Vagina (tissue), 2 donors: ENCODE results near the gene TNIK. TPM values are rescaled to one million over a fixed set of nuclear protein-coding genes. Genes with fewer than 3 reads are reported as not detected.

Source experiments
- DNase-seq, 2 donors: peaks; one replicate each; pipeline ENCODE4 v3.0.0-alpha.2; 2017; ENCODE audit errors: extremely low spot score in 2 of 2
- H3K27ac ChIP-seq: fragments of 200-600 bp; sonication (generic); one replicate; pipeline ENCODE4 v1.5.1; 2019
- H3K27me3 ChIP-seq: fragments of 200-600 bp; sonication (generic); one replicate; pipeline ENCODE4 v1.5.1; 2019
- H3K36me3 ChIP-seq, 2 donors: fragments of 200-600 bp; sonication (generic); one replicate each; pipeline ENCODE4 v1.5.1; 2017 to 2019
- H3K4me1 ChIP-seq: fragments of 200-600 bp; sonication (generic); one replicate; pipeline ENCODE4 v1.5.1; 2019
- H3K4me3 ChIP-seq, 2 donors: fragments of 200-600 bp; sonication (generic); 1 replicate in 1 of 2; 2 replicates in 1 of 2; pipeline ENCODE4 v1.5.1; 2016 to 2019
- H3K9me3 ChIP-seq: fragments of 200-600 bp; sonication (generic); one replicate; pipeline ENCODE4 v1.5.1; 2019
- CTCF ChIP-seq, 3 experiments: fragments of 450-650 bp in 2 of 3; fragments of 200-600 bp in 1 of 3; sonication (generic) in 1 of 3; IDR thresholded peaks; one replicate each; pipeline ENCODE4 v1.5.1; 2017 to 2019; ENCODE audit warnings: antibody characterized with exemption in 3 of 3, mild to moderate bottlenecking in 2 of 3, moderate library complexity in 2 of 3
- POLR2A ChIP-seq, 2 donors: fragments of 450-650 bp; IDR thresholded peaks; one replicate each; pipeline ENCODE4 v1.6.1; 2017; ENCODE audit warnings: antibody characterized with exemption in 2 of 2, mild to moderate bottlenecking in 2 of 2, moderate library complexity in 2 of 2
- POLR2AphosphoS5 ChIP-seq, 2 donors: sonication (generic); formaldehyde crosslinking; IDR thresholded peaks; one replicate each; pipeline ENCODE4 v1.9.0; 2017; ENCODE audit warnings: antibody characterized with exemption in 2 of 2, mild to moderate bottlenecking in 2 of 2, low read depth in 1 of 2; ENCODE audit not compliant: insufficient read depth in 1 of 2
- intact Hi-C: fragments of 100-400 bp; cut with DNase I; formaldehyde crosslinking; loops from one replicate; pipeline ENCODE4 v1.15.1; 2023
- total RNA-seq: library from RNA; depleted of rRNA; stranded (reverse); fragments of >200 nt; gene quantifications from one replicate; pipeline ENCODE4 v1.2.3, GENCODE V29; 2016

TNIK gene
- total RNA-seq, 1 donor from 2014 or later, result 5.9 TPM

- TF ChIP-seq CTCF (IDR thresholded peaks at IDR 0.05) (no peak), POLR2AphosphoS5 (IDR thresholded peaks at IDR 0.05; ENCODE audit: insufficient read depth in 1 of 2, low read depth in 1 of 2) (no peak), POLR2A (IDR thresholded peaks at IDR 0.05) (no peak)
- no peaks in the 10 kb centered on the region for H3K9me3 ChIP-seq
- no peaks in the 10 kb centered on the region for H3K36me3 ChIP-seq
- no peak overlapping the region for H3K27ac ChIP-seq
- peak overlapping the region; percentile 23 to 29 for H3K4me3 ChIP-seq
- no peak for DNase-seq
- H3K4me1 ChIP-seq, result peaks cover 17% of the 10 kb centered on the region
- intact Hi-C loops, result no loop called here
- no peaks in the 10 kb centered on the region for H3K27me3 ChIP-seq
These were observed 432.0 kb downstream of the TNIK start for GRCh38 chr3:171028025-171028778.

- no peaks in the 10 kb centered on the region for H3K27me3 ChIP-seq
- H3K4me1 ChIP-seq, result peaks cover 17% of the 10 kb centered on the region
- H3K27ac ChIP-seq, result no peak within 1 kb of the TSS
- DNase-seq, result no peak
- H3K36me3 ChIP-seq, result no peaks in the 10 kb centered on the region
- TF ChIP-seq POLR2A (IDR thresholded peaks at IDR 0.05) (no peak), CTCF (IDR thresholded peaks at IDR 0.05) (no peak), POLR2AphosphoS5 (IDR thresholded peaks at IDR 0.05; ENCODE audit: insufficient read depth in 1 of 2, low read depth in 1 of 2) (no peak)
- no peak within 1 kb of the TSS for H3K4me3 ChIP-seq
- intact Hi-C loops, result no loop called here
- no peaks in the 10 kb centered on the region for H3K9me3 ChIP-seq
These were observed 433.5 kb downstream of the TNIK start, which contains the start of gene SLC2A2 for GRCh38 chr3:171026597-171027293. TSS of gene SLC2A2 (minus strand) at chr3:171026720. CDS start at chr3:171026670, 50 bp downstream.

DNA sequence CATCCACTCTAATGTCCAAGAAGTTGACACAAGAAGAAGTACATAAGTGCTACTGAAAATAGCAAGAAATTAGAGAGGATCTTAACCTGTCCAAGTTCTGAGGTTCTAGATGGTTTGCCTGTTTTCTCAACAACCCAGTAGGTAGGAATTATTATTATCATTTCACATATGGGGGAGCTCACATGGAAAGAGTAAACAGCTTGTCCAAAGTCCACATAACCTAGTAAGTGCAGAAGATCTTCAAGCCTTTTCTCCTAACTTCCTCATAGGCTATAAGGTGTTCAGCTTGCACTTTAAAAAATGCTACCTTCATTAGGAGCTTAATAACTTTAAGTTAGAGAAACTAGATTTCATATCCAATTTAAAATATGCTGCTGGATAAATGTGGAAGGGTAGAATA, 436.6 kb downstream of the TNIK start:
- Histone ChIP-seq H3K36me3 (no peaks in the 10 kb centered on the region), H3K9me3 (no peaks in the 10 kb centered on the region), H3K27ac (no peak overlapping the region), H3K4me3 (no peak overlapping the region), H3K27me3 (no peaks in the 10 kb centered on the region), H3K4me1 (peaks cover 9% of the 10 kb centered on the region)
- DNase-seq, result no peak
- intact Hi-C loops, result no loop called here
- TF ChIP-seq POLR2A (IDR thresholded peaks at IDR 0.05) (no peak), POLR2AphosphoS5 (IDR thresholded peaks at IDR 0.05; ENCODE audit: insufficient read depth in 1 of 2, low read depth in 1 of 2) (no peak), CTCF (IDR thresholded peaks at IDR 0.05) (no peak)

DNA sequence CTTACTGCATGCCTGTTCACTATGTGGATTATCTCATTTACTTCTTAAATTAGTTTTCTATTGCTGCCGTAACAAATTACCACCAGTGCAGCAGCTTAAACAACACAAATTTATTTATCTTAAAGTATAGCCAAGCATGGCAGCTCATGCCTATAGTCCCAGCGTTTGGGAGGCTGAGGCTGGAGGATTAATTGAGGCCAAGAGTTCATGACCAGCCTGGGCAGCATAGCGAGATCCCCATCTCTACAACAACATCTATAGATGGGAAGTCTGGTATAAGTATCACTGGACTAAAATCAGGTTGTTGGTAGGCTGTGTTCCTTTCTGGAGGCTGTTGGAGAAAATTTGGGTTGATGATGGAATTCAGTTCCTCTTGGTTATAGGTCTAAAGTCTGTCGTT, 438.8 kb downstream of the TNIK start:
- DNase-seq, result no peak
- H3K4me1 ChIP-seq, result no peaks in the 10 kb centered on the region
- no peak for TF ChIP-seq CTCF (IDR thresholded peaks at IDR 0.05)
- no peak for TF ChIP-seq POLR2AphosphoS5 (IDR thresholded peaks at IDR 0.05; ENCODE audit: insufficient read depth in 1 of 2, low read depth in 1 of 2)
- TF ChIP-seq POLR2A (IDR thresholded peaks at IDR 0.05), result no peak
- intact Hi-C loops, result no loop called here
- no peak overlapping the region for H3K4me3 ChIP-seq
- no peaks in the 10 kb centered on the region for H3K36me3 ChIP-seq
- H3K9me3 ChIP-seq, result no peaks in the 10 kb centered on the region
- no peak overlapping the region for H3K27ac ChIP-seq
- no peaks in the 10 kb centered on the region for H3K27me3 ChIP-seq
